ENCODE data around the gene THRAP3. TPM values are rescaled to one million over a fixed set of nuclear protein-coding genes. Genes with fewer than 3 reads are reported as not detected.

Gene THRAP3
- total RNA-seq, 2 experiments from 2014 or later: 135 to 138 TPM

DNA sequence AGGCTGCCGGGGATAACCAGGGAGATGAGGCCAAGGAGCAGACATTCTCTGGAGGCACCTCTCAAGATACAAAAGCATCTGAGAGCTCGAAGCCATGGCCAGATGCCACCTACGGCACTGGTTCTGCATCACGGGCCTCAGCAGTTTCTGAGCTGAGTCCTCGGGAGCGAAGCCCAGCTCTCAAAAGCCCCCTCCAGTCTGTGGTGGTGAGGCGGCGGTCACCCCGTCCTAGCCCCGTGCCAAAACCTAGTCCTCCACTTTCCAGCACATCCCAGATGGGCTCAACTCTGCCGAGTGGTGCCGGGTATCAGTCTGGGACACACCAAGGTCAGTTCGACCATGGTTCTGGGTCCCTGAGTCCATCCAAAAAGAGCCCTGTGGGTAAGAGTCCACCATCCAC, 62.6 kb downstream of the THRAP3 start:
- H3K9me3 Mint-ChIP-seq: no peaks in the 10 kb centered on the region
- POLR2A ChIA-PET: no interaction called here
- H3K27ac Mint-ChIP-seq: peak overlapping the region; percentile 80
- intact Hi-C loops (cut with micrococcal nuclease): no loop called here
- H3K36me3 Mint-ChIP-seq: peaks cover 57% of the 10 kb centered on the region
- CTCF ChIA-PET: interaction anchor here (1.3 to 3.8 kb wide), 11 partner anchors 14 to 185 kb away, joined by 4 to 54 read pairs (median 7); partner anchors contain the start of gene TRAPPC3
- DNase-seq: no peak
- peaks cover 29% of the 10 kb centered on the region for H3K4me1 Mint-ChIP-seq (ENCODE audit: low read depth)
- no peak overlapping the region for H3K4me3 Mint-ChIP-seq
- H3K27me3 Mint-ChIP-seq: no peaks in the 10 kb centered on the region

GRCh38 chr1:36287595-36287994, 63.4 kb downstream of the THRAP3 start:
- no peaks in the 10 kb centered on the region for H3K9me3 Mint-ChIP-seq
- no peak overlapping the region for H3K27ac Mint-ChIP-seq
- no peak for DNase-seq
- intact Hi-C loops (cut with micrococcal nuclease): no loop called here
- ChIA-PET POLR2A (no interaction called here), CTCF (interaction anchor here (0.6 to 3.8 kb wide), 3 partner anchors 13 to 190 kb away, joined by 3 to 45 read pairs (median 26); no protein-coding TSS in a partner anchor)
- H3K27me3 Mint-ChIP-seq: no peaks in the 10 kb centered on the region
- H3K4me1 Mint-ChIP-seq (ENCODE audit: low read depth): peaks cover 27% of the 10 kb centered on the region
- no peak overlapping the region for H3K4me3 Mint-ChIP-seq
- H3K36me3 Mint-ChIP-seq: peaks cover 61% of the 10 kb centered on the region

GRCh38 chr1:36295390-36295789, 71.1 kb downstream of the THRAP3 start:
- no peak overlapping the region for H3K4me3 Mint-ChIP-seq
- intact Hi-C loops (cut with micrococcal nuclease): no loop called here
- no peaks in the 10 kb centered on the region for H3K9me3 Mint-ChIP-seq
- ChIA-PET CTCF (interaction anchor here (0.9 to 1.0 kb wide), 2 partner anchors 10 to 197 kb away, joined by 3 read pairs; no protein-coding TSS in a partner anchor), POLR2A (no interaction called here)
- no peak for DNase-seq
- H3K4me1 Mint-ChIP-seq (ENCODE audit: low read depth): peaks cover 14% of the 10 kb centered on the region
- H3K27ac Mint-ChIP-seq: peak overlapping the region; percentile 9
- H3K36me3 Mint-ChIP-seq: peaks cover 51% of the 10 kb centered on the region
- no peaks in the 10 kb centered on the region for H3K27me3 Mint-ChIP-seq

DNA sequence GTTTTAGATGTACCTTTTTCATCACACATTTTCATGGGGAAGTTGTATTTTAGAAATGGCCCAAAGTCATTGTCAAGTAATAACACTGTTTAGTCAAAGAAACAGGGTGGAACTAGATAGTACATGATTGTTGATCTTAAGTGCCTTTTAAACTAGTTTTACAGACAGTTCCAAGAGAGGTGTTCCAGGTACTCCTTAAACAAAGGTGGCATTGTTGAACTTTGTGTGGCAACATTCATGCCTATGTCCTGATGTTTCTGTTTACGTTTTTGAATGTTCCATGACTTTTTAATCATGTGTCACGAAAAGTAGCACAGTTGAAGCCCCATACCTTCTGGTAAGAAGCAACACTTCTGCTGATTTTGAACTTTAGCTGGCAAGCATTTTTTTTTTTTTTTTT, 72.8 kb downstream of the THRAP3 start:
- ChIA-PET POLR2A (interaction anchor here (1.3 kb wide), 1 partner anchor 9 kb away, joined by 5 read pairs; the partner anchor contains the start of gene SH3D21), CTCF (interaction anchor here (1.0 kb wide), 1 partner anchor 11 kb away, joined by 4 read pairs; no protein-coding TSS in a partner anchor)
- DNase-seq: no peak
- Mint-ChIP-seq H3K36me3 (peaks cover 55% of the 10 kb centered on the region), H3K27me3 (no peaks in the 10 kb centered on the region), H3K4me1 (ENCODE audit: low read depth) (peaks cover 31% of the 10 kb centered on the region), H3K4me3 (no peak overlapping the region), H3K27ac (peak overlapping the region; percentile 19), H3K9me3 (no peaks in the 10 kb centered on the region)
- intact Hi-C loops (cut with micrococcal nuclease): no loop called here

DNA sequence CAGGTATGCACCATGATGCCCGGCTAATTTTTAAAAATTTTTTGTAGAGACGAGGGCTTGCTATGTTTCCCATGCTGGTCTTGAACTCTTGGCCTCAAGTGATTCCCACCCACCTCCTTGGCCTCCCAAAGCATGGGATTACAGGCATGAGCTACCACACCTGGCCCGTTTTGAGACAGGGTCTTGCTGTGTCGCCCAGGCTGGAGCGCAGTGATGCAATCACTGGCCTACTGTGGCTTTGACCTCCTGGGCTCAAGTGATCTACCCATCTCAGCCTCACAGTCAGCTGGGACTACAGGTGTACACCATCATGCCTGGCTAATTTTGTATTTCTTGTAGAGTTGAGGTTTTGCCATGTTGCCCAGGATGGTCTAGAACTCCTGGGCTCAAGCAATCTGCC, 74.4 kb downstream of the THRAP3 start:
- Mint-ChIP-seq H3K27ac (peak overlapping the region; percentile 70), H3K36me3 (peaks cover 54% of the 10 kb centered on the region), H3K9me3 (no peaks in the 10 kb centered on the region), H3K27me3 (no peaks in the 10 kb centered on the region), H3K4me1 (ENCODE audit: low read depth) (peaks cover 44% of the 10 kb centered on the region), H3K4me3 (no peak overlapping the region)
- DNase-seq: no peak
- CTCF ChIA-PET: interaction anchor here (0.8 to 1.8 kb wide), 3 partner anchors 9 to 74 kb away, joined by 3 to 7 read pairs (median 4); partner anchors contain the start of gene THRAP3
- intact Hi-C loops (cut with micrococcal nuclease): no loop called here
- POLR2A ChIA-PET: interaction anchor here (1.3 kb wide), 1 partner anchor 8 kb away, joined by 5 read pairs; the partner anchor contains the start of gene SH3D21

DNA sequence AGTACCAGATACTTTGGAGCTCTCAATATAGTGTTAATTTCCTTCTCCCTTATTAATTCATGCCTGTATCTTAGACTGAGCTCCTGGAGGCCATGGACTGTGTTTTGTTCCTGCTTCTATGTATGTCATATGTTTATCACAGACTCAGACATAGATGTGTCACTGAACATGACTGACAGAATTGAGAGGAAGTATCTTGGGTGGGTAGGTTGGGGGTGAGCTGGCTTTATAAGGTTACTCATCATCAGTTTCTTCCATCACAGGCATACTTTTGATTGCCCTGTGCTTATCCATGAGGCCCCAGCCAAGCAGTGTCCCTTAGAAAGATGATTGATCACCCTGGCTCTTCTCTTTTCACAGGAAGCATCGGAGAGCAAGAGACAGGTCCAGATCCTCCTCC, 76.3 kb downstream of the THRAP3 start:
- CTCF ChIA-PET: interaction anchor here (0.6 to 2.8 kb wide), 25 partner anchors 10 to 213 kb away, joined by 3 to 45 read pairs (median 5); partner anchors contain the start of genes EVA1B and TRAPPC3
- Mint-ChIP-seq H3K27ac (peak overlapping the region; percentile 95), H3K4me3 (peak overlapping the region; percentile 3), H3K9me3 (no peaks in the 10 kb centered on the region), H3K36me3 (peaks cover 53% of the 10 kb centered on the region), H3K27me3 (no peaks in the 10 kb centered on the region), H3K4me1 (ENCODE audit: low read depth) (peaks cover 61% of the 10 kb centered on the region)
- POLR2A ChIA-PET: interaction anchor here (0.7 to 2.2 kb wide), 7 partner anchors 15 to 150 kb away, joined by 3 to 9 read pairs (median 4); partner anchors contain the start of genes EVA1B, OSCP1 and THRAP3
- intact Hi-C loops (cut with micrococcal nuclease): loop anchor here (1.0 to 2.0 kb wide), 2 partner anchors 78 to 86 kb away; no protein-coding TSS in a partner anchor
- DNase-seq: peak; percentile 44

GRCh38 chr1:36301220-36301619, 77.0 kb downstream of the THRAP3 start:
- no peaks in the 10 kb centered on the region for H3K9me3 Mint-ChIP-seq
- no peaks in the 10 kb centered on the region for H3K27me3 Mint-ChIP-seq

GRCh38 chr1:36303244-36303643, 79.0 kb downstream of the THRAP3 start:
- Mint-ChIP-seq H3K4me3 (no peak overlapping the region), H3K4me1 (ENCODE audit: low read depth) (peaks cover 70% of the 10 kb centered on the region), H3K9me3 (no peaks in the 10 kb centered on the region), H3K27ac (peak overlapping the region; percentile 73), H3K36me3 (peaks cover 43% of the 10 kb centered on the region), H3K27me3 (no peaks in the 10 kb centered on the region)
- CTCF ChIA-PET: no interaction called here
- DNase-seq: no peak
- POLR2A ChIA-PET: no interaction called here
- intact Hi-C loops (cut with micrococcal nuclease): no loop called here

More at GRCh38 chr1:36301220-36301619, 77.0 kb downstream of the THRAP3 start:
- DNase-seq: no peak
- peak overlapping the region; percentile 95 for H3K27ac Mint-ChIP-seq
- peak overlapping the region; percentile 3 for H3K4me3 Mint-ChIP-seq
- intact Hi-C loops (cut with micrococcal nuclease): loop anchor here (2.0 kb wide), 1 partner anchor 78 kb away; no protein-coding TSS in a partner anchor
- POLR2A ChIA-PET: interaction anchor here (0.7 to 2.2 kb wide), 5 partner anchors 16 to 149 kb away, joined by 3 to 9 read pairs (median 4); partner anchors contain the start of genes EVA1B and OSCP1
- peaks cover 51% of the 10 kb centered on the region for H3K36me3 Mint-ChIP-seq
- CTCF ChIA-PET: interaction anchor here (1.2 to 2.8 kb wide), 5 partner anchors 11 to 152 kb away, joined by 3 to 45 read pairs (median 18); partner anchors contain the start of gene TRAPPC3
- peaks cover 64% of the 10 kb centered on the region for H3K4me1 Mint-ChIP-seq (ENCODE audit: low read depth)

- H3K4me1 Mint-ChIP-seq (ENCODE audit: low read depth): peaks cover 70% of the 10 kb centered on the region
- no peaks in the 10 kb centered on the region for H3K9me3 Mint-ChIP-seq
- no peak overlapping the region for H3K4me3 Mint-ChIP-seq
- H3K27me3 Mint-ChIP-seq: no peaks in the 10 kb centered on the region
- ChIA-PET POLR2A (no interaction called here), CTCF (interaction anchor here (1.0 kb wide), 1 partner anchor 18 kb away, joined by 3 read pairs; no protein-coding TSS in a partner anchor)
- no peak for DNase-seq
- intact Hi-C loops (cut with micrococcal nuclease): no loop called here
- peaks cover 45% of the 10 kb centered on the region for H3K36me3 Mint-ChIP-seq
- H3K27ac Mint-ChIP-seq: peak overlapping the region; percentile 73
These were observed 79.6 kb downstream of the THRAP3 start for GRCh38 chr1:36303650-36304360.

- POLR2A ChIA-PET: no interaction called here
- DNase-seq: no peak
- H3K4me3 Mint-ChIP-seq: no peak overlapping the region
- intact Hi-C loops (cut with micrococcal nuclease): no loop called here
- peaks cover 65% of the 10 kb centered on the region for H3K4me1 Mint-ChIP-seq (ENCODE audit: low read depth)
- H3K27me3 Mint-ChIP-seq: no peaks in the 10 kb centered on the region
- peaks cover 47% of the 10 kb centered on the region for H3K36me3 Mint-ChIP-seq
- peak overlapping the region; percentile 93 for H3K27ac Mint-ChIP-seq
- H3K9me3 Mint-ChIP-seq: no peaks in the 10 kb centered on the region
- CTCF ChIA-PET: interaction anchor here (1.0 kb wide), 1 partner anchor 19 kb away, joined by 3 read pairs; no protein-coding TSS in a partner anchor
These were observed 80.3 kb downstream of the THRAP3 start for GRCh38 chr1:36304521-36304920.

- intact Hi-C loops (cut with micrococcal nuclease): loop anchor here (1.0 kb wide), 1 partner anchor 81 kb away; no protein-coding TSS in a partner anchor
- peak; percentile 76 for DNase-seq
- Mint-ChIP-seq H3K27ac (peak overlapping the region; percentile 93), H3K27me3 (no peaks in the 10 kb centered on the region), H3K4me3 (peak overlapping the region; percentile 65), H3K36me3 (peaks cover 44% of the 10 kb centered on the region), H3K9me3 (no peaks in the 10 kb centered on the region), H3K4me1 (ENCODE audit: low read depth) (peaks cover 60% of the 10 kb centered on the region)
- CTCF ChIA-PET: interaction anchor here (1.0 to 2.2 kb wide), 2 partner anchors 20 to 156 kb away, joined by 3 to 11 read pairs; partner anchors contain the start of gene TRAPPC3
- POLR2A ChIA-PET: interaction anchor here (0.6 to 3.2 kb wide), 7 partner anchors 7 to 375 kb away, joined by 3 to 26 read pairs (median 3); partner anchors contain the start of gene EVA1B
These were observed 81.0 kb downstream of the THRAP3 start for GRCh38 chr1:36304970-36305914.
